K562 (cell line): Measurements from ENCODE around the gene TUBB6. TPM values are rescaled to one million over a fixed set of nuclear protein-coding genes. Genes with fewer than 3 reads are reported as not detected.

Source experiments
- CCAR2 ChIP-seq: fragments of 200-400 bp; formaldehyde crosslinking; IDR thresholded peaks from 2 replicates; pipeline ENCODE4 v1.6.1; 2017; ENCODE audit warnings: mild to moderate bottlenecking, low read depth, low read length
- E2F6 ChIP-seq, 2 experiments: IDR thresholded peaks; 2 replicates each; pipeline ENCODE4 v1.6.1; 2011; ENCODE audit warnings: borderline replicate concordance in 1 of 2, control low read depth in 1 of 2, low read depth in 1 of 2, low read length in 1 of 2, mild to moderate bottlenecking in 1 of 2, mixed read lengths in 1 of 2, moderate library complexity in 1 of 2; ENCODE audit not compliant: insufficient read depth in 1 of 2, insufficient read length in 1 of 2, poor library complexity in 1 of 2, severe bottlenecking in 1 of 2; ENCODE audit errors: extremely low read depth in 1 of 2
- FOXA1 ChIP-seq: fragments of 450-650 bp; IDR thresholded peaks from 2 replicates; pipeline ENCODE4 v1.6.1; 2016; ENCODE audit warnings: mild to moderate bottlenecking, borderline replicate concordance
- FUS ChIP-seq: fragments of 200-400 bp; formaldehyde crosslinking; optimal IDR thresholded peaks from 2 replicates; pipeline ENCODE3; 2017; ENCODE audit warnings: low read depth, low read length
- HNRNPH1 ChIP-seq: fragments of 200-400 bp; formaldehyde crosslinking; optimal IDR thresholded peaks from 2 replicates; pipeline ENCODE3; 2017; ENCODE audit warnings: low read depth, mild to moderate bottlenecking, low read length, moderate library complexity
- MAZ ChIP-seq, 2 experiments: fragments of 450-650 bp in 1 of 2; sonication (generic) in 1 of 2; formaldehyde crosslinking; IDR thresholded peaks in 1 of 2; conservative IDR thresholded peaks in 1 of 2; 2 replicates each; pipeline versions ENCODE4 v1.4.0 to v1.5.0; 2020; ENCODE audit warnings: mild to moderate bottlenecking in 1 of 2, missing genetic modification reagents in 1 of 2
- NRF1 ChIP-seq, 2 experiments: fragments of 450-650 bp; IDR thresholded peaks in 1 of 2; conservative IDR thresholded peaks in 1 of 2; 2 replicates each; pipeline ENCODE4 v1.6.1; 2014; ENCODE audit warnings: mild to moderate bottlenecking in 2 of 2
- POLR3A ChIP-seq: IDR thresholded peaks from 2 replicates; pipeline ENCODE4 v1.6.1; 2011; ENCODE audit warnings: borderline replicate concordance, mild to moderate bottlenecking, moderate library complexity; ENCODE audit not compliant: insufficient read length, insufficient read depth; ENCODE audit errors: extremely low read depth
- PTBP1 ChIP-seq: fragments of 200-400 bp; formaldehyde crosslinking; IDR thresholded peaks from 2 replicates; pipeline ENCODE4 v1.6.1; 2017; ENCODE audit warnings: low read depth, low read length
- SOX6 ChIP-seq: fragments of 450-650 bp; IDR thresholded peaks from 2 replicates; pipeline ENCODE4 v1.6.1; 2014; ENCODE audit warnings: mild to moderate bottlenecking
- SREBF1 ChIP-seq: fragments of 150-350 bp; IDR thresholded peaks from 2 replicates; pipeline ENCODE4 v1.6.1; 2014; ENCODE audit warnings: antibody characterized with exemption, low read depth, low read length, borderline replicate concordance
- STAT6 ChIP-seq: sonication (generic); formaldehyde crosslinking; IDR thresholded peaks from 2 replicates; pipeline ENCODE4 v1.8.1; 2023; ENCODE audit warnings: mild to moderate bottlenecking, missing genetic modification reagents
- XRCC4 ChIP-seq: IDR thresholded peaks from one replicate; pipeline ENCODE4 v1.6.1; 2011; ENCODE audit not compliant: insufficient read depth, insufficient read length; ENCODE audit errors: extremely low read depth
- YY1 ChIP-seq, 3 experiments: IDR thresholded peaks; 2 replicates each; pipeline ENCODE4 v1.6.1; 2011; ENCODE audit warnings: low read length in 2 of 3, mild to moderate bottlenecking in 2 of 3, moderate library complexity in 2 of 3, borderline replicate concordance in 1 of 3, control low read depth in 1 of 3, low read depth in 1 of 3; ENCODE audit not compliant: insufficient read depth in 3 of 3, insufficient replicate concordance in 2 of 3, control insufficient read depth in 1 of 3, insufficient read length in 1 of 3; ENCODE audit errors: extremely low read depth in 1 of 3
- ZBTB12 ChIP-seq: fragments of 250-450 bp; sonication (Bioruptor Pico); IDR thresholded peaks from 2 replicates; pipeline ENCODE4 v1.4.0; 2020
- ZEB2 ChIP-seq: fragments of 450-650 bp; IDR thresholded peaks from 2 replicates; pipeline ENCODE4 v1.6.1; 2016
- ZKSCAN3 ChIP-seq: fragments of 250-450 bp; sonication (Bioruptor Pico); IDR thresholded peaks from 2 replicates; pipeline ENCODE4 v1.4.0; 2020
- ZKSCAN8 ChIP-seq: fragments of 200-800 bp; sonication (Bioruptor generic); IDR thresholded peaks from 2 replicates; pipeline ENCODE4 v1.6.1; 2016; ENCODE audit warnings: missing genetic modification characterization, missing compliant biosample characterization
- ZNF436 ChIP-seq: fragments of 250-450, 450-650 bp; sonication (Bioruptor Pico); formaldehyde crosslinking; IDR thresholded peaks from 2 replicates; pipeline ENCODE4 v1.7.0; 2020; ENCODE audit warnings: mild to moderate bottlenecking
- ZNF655 ChIP-seq: fragments of 250-450 bp; sonication (Bioruptor Pico); IDR thresholded peaks from 2 replicates; pipeline ENCODE4 v1.5.0; 2021
- polyA plus RNA-seq, 8 experiments: library from polyadenylated mRNA; depleted of rRNA in 4 of 8; stranded (reverse) in 5 of 8; unstranded in 3 of 8; fragments of >200 nt; fragmentation: Nextera tagmentation in 2 of 8; fragmentation: Illumina TruSeq in 1 of 8; extraction: Ambion mirVana in 2 of 8; extraction: Trizol in 1 of 8; gene quantifications; 2 replicates each; pipeline versions ENCODE4 v1.2.1 to v1.2.3, GENCODE V29; 2011 to 2014; ENCODE audit warnings: inconsistent platforms in 1 of 8, missing spikeins in 1 of 8
- total RNA-seq, 7 experiments: library from RNA; depleted of rRNA in 6 of 7; stranded (reverse); fragments of >200 nt in 6 of 7; fragmentation: Illumina TruSeq in 2 of 7; extraction: Trizol in 2 of 7; gene quantifications; 2 replicates each; pipeline versions ENCODE4 v1.2.1 to v1.2.3, GENCODE V29; 2011 to 2021; ENCODE audit warnings: low replicate concordance in 1 of 7

TUBB6 gene
- total and polyA plus RNA-seq, 9 of the 15 experiments (the other 6 are each of a cell fraction or from before 2014, with no cell fraction given): 43.9 to 404 (median 81.1) TPM

- no peak for TF ChIP-seq E2F6 (IDR thresholded peaks at IDR 0.05; ENCODE audit: borderline replicate concordance in 1 of 2, extremely low read depth in 1 of 2, insufficient read depth in 1 of 2, insufficient read length in 1 of 2, low read depth in 1 of 2, low read length in 1 of 2, poor library complexity in 1 of 2, severe bottlenecking in 1 of 2)
- no peak for TF ChIP-seq FOXA1
- no peak for TF ChIP-seq ZKSCAN3 (CRISPR knock-in tag)
- TF ChIP-seq ZNF436 (CRISPR knock-in tag): no peak
- no peak for TF ChIP-seq STAT6
- no peak for TF ChIP-seq HNRNPH1
- TF ChIP-seq ZBTB12 (CRISPR knock-in tag): no peak
- TF ChIP-seq YY1 (IDR thresholded peaks at IDR 0.05; ENCODE audit: borderline replicate concordance in 1 of 3, control insufficient read depth in 1 of 3, extremely low read depth in 1 of 3, insufficient read depth in 3 of 3, insufficient read length in 1 of 3, insufficient replicate concordance in 2 of 3, low read depth in 1 of 3, low read length in 2 of 3): peak in 2 of 3 experiments; percentile 29 to 55
- TF ChIP-seq FUS: no peak
- TF ChIP-seq ZNF655 (CRISPR knock-in tag): no peak
- no peak for TF ChIP-seq ZEB2
- no peak for TF ChIP-seq CCAR2
- TF ChIP-seq XRCC4: no peak
- no peak for TF ChIP-seq PTBP1
- TF ChIP-seq SOX6: 0 out of 2 replicates have a peak, but pooled peaks have one; percentile 36
- no peak for TF ChIP-seq SREBF1
- no peak for TF ChIP-seq MAZ (CRISPR knock-in tag; conservative IDR thresholded peaks at IDR 0.05 in 1 of 2, IDR thresholded peaks at IDR 0.05 in 1 of 2)
- no peak for TF ChIP-seq POLR3A
- no peak for TF ChIP-seq ZKSCAN8 (CRISPR knock-in tag)
- TF ChIP-seq NRF1 (conservative IDR thresholded peaks at IDR 0.05 in 1 of 2, IDR thresholded peaks at IDR 0.05 in 1 of 2): no peak
These were observed 19.6 kb downstream of the TUBB6 start (continued) for GRCh38 chr18:12327510-12328178.
